Psoas muscle (tissue), 8 donors: ENCODE measurements around the gene NLRP5. TPM values are rescaled to one million over a fixed set of nuclear protein-coding genes. Genes with fewer than 3 reads are reported as not detected.

Experiments used
- ATAC-seq, 4 donors: fragments of 200-7000 bp; cut with Tn5 transposase; one replicate each; pipeline ENCODE4 v1.9.1; 2020; ENCODE audit warnings: moderate library complexity in 3 of 4, mild to moderate bottlenecking in 2 of 4
- DNase-seq, 2 donors: peaks; one replicate each; pipeline ENCODE4 v3.0.0-alpha.2; 2020
- H3K27ac ChIP-seq: fragments of 200-600 bp; one replicate; pipeline ENCODE4 v1.8.0; 2022
- H3K27me3 ChIP-seq, 3 donors: fragments of 200-600 bp in 1 of 3; one replicate each; pipeline versions ENCODE4 v1.6.1 to v1.8.0; 2013 to 2022; ENCODE audit warnings: low read length in 2 of 3, mild to moderate bottlenecking in 2 of 3, moderate library complexity in 1 of 3; ENCODE audit not compliant: insufficient read depth in 3 of 3
- H3K36me3 ChIP-seq, 2 donors: fragments of 200-600 bp in 1 of 2; one replicate each; pipeline versions ENCODE4 v1.6.1 to v1.8.0; 2013 to 2022; ENCODE audit warnings: low read depth in 1 of 2, mild to moderate bottlenecking in 1 of 2, moderate library complexity in 1 of 2; ENCODE audit not compliant: insufficient read depth in 1 of 2
- H3K4me1 ChIP-seq: fragments of 200-600 bp; one replicate; pipeline ENCODE4 v1.8.0; 2022
- H3K4me3 ChIP-seq: fragments of 200-600 bp; one replicate; pipeline ENCODE4 v1.8.0; 2022; ENCODE audit warnings: mild to moderate bottlenecking
- H3K9me3 ChIP-seq: fragments of 200-600 bp; one replicate; pipeline ENCODE4 v1.8.0; 2022
- CTCF ChIP-seq: fragments of 200-600 bp; IDR thresholded peaks from one replicate; pipeline ENCODE4 v1.8.0; 2022; ENCODE audit warnings: antibody characterized with exemption
- WGBS, 3 donors: extraction: QIAGEN DNeasy Blood & Tissue Kit; methylation state at CpG; one replicate each; pipeline versions ENCODE4 v1.1.6 to v1.1.7; 2013; 5-methylcytosine and 5-hydroxymethylcytosine counted together
- intact Hi-C, 2 donors: fragments of 100-400 bp; cut with DNase I; formaldehyde crosslinking; loops; one replicate each; pipeline versions ENCODE4 v1.11.0 to v1.14.2; 2022
- polyA plus RNA-seq, 3 donors: library from polyadenylated mRNA; stranded (reverse); fragments of 200-250 nt; gene quantifications; one replicate each; pipeline ENCODE4 v1.2.3, GENCODE V29; 2013
- total RNA-seq, 4 donors: library from RNA; stranded (reverse); fragmentation: NEBNext Ultra II Directional in 2 of 4; extraction: Animal tissue kit (Norgen Biotek cat#: 25700) in 2 of 4; gene quantifications; one replicate each; pipeline versions ENCODE4 v1.2.1 to v1.2.4, GENCODE V29; 2021 to 2023
- donor health status: healthy with polysubstance abuse.
- donor health status: DM: no; HTN: no; CAD: no; lungs with moderate emphysema.
- donor health status: Bipolar disorder and iron deficiency.
- donor health status: healthy.
- donor health status: DM: yes; HTN: yes; CAD: no.
- donor health status: DM: no; HTN: no; CAD: no.
- donor health status: DM: no; HTN: no; CAD: no.
- donor health status: DM: yes; HTN: yes; CAD: no.

Gene NLRP5
- total and polyA plus RNA-seq, 7 donors, result not detected

DNA sequence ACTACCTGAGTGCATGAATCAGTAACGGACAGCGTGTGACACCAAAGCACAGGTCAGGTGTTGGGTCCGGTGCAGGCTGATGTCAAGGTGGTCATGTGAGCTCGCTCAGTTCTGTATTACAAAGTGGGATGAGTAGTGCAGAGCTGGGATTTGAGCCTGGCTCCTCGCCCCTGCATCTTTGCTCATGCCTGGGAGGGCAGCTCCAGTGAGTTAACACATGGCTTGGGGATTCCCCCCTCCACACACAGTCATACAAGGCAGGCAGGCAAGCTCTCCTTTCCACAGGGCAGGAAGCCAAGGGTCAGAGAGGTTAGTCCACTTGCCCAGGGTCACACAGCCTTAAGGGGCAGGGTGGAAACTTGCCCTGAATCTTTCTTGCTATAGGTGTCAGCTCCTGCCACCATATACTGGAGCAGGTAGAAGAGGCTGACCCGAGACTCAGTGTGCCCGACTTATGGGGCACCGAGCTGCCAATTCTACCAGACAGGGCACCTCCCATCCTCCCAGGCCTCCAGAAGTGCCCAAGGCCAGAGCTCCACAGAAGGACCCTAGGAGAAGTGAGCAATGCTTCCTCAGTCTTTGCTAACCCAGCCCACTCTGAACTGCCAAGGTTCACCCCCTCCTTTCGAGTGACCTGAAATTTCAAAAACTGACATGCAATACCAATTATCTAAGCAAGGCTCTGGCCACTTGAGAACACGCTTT is 99.1 kb downstream of the NLRP5 start:
- no peak overlapping the region for H3K4me3 ChIP-seq
- peaks cover 5% of the 10 kb centered on the region for H3K4me1 ChIP-seq
- TF ChIP-seq CTCF, result no peak
- no peaks in the 10 kb centered on the region for H3K9me3 ChIP-seq
- DNase-seq (no peak), ATAC-seq (peak in 3 of 4 donors; percentile 21 to 41 (median 21))
- peaks cover 0 to 6% of the 10 kb centered on the region in 2 donors for H3K36me3 ChIP-seq
- intact Hi-C loops, result no loop called here
- WGBS, 3 donors, result 84 to 91% (median 88%) methylated on average over 10 of the region's 10 CpGs
- no peaks in the 10 kb centered on the region for H3K27me3 ChIP-seq
- no peak overlapping the region for H3K27ac ChIP-seq

DNA sequence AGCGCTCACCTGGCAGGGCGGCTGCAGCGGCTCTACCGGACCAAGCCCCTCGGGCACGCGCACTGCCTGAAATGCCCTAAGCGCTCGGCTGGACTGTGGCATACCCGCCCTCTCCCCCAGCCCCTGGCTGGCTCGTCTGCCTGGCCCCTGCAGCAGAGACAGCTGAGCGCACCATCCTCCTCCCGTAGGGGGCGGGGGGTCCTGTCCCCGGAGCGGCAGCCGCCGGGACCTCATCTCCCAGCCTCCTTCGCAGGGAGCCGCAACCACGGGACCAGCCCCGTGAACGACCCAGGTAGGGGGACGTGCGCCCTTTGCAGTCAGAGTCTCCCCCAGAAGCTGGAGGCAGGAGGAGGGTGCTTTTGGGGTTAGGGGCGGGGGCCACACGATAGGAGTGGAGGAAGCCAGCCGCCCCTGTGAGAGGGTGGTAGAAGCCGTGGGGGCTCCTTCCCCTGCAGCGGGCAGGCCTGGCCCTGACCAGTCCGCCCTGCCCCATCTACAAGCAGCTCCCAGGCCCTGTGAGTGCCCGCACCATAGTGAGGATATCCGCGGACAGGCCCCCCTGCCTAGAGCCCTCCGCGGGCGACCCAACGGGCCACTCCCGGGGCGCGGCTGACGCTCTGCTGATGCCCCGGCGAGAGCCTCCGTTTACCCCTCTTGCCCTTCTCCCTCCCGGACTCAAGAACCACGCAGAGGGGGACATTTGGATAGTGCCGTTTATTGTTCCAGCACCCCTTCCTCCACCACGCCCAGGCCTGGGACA is 100.3 kb downstream of the NLRP5 start:
- Histone ChIP-seq H3K36me3 (peaks cover 0 to 6% of the 10 kb centered on the region in 2 donors), H3K27ac (no peak overlapping the region), H3K4me1 (no peaks in the 10 kb centered on the region), H3K27me3 (no peaks in the 10 kb centered on the region), H3K4me3 (no peak overlapping the region), H3K9me3 (no peaks in the 10 kb centered on the region)
- 71 to 75% (median 72%) methylated on average over 48 to 49 of the region's 49 CpGs for WGBS, 3 donors
- ATAC-seq (no peak), DNase-seq (no peak)
- intact Hi-C loops, result no loop called here
- no peak for TF ChIP-seq CTCF

- no peaks in the 10 kb centered on the region for H3K27me3 ChIP-seq
- H3K4me1 ChIP-seq, result no peaks in the 10 kb centered on the region
- DNase-seq (no peak), ATAC-seq (no peak)
- H3K4me3 ChIP-seq, result no peak overlapping the region
- no peak for TF ChIP-seq CTCF
- no peak overlapping the region for H3K27ac ChIP-seq
- H3K36me3 ChIP-seq, result peaks cover 0 to 6% of the 10 kb centered on the region in 2 donors
- no peaks in the 10 kb centered on the region for H3K9me3 ChIP-seq
- 81 to 86% (median 85%) methylated on average over 55 to 104 of the region's 104 CpGs for WGBS, 3 donors
- intact Hi-C loops, result no loop called here
Observed at GRCh38 chr19:56087647-56088496, 101.3 kb downstream of the NLRP5 start.

DNA sequence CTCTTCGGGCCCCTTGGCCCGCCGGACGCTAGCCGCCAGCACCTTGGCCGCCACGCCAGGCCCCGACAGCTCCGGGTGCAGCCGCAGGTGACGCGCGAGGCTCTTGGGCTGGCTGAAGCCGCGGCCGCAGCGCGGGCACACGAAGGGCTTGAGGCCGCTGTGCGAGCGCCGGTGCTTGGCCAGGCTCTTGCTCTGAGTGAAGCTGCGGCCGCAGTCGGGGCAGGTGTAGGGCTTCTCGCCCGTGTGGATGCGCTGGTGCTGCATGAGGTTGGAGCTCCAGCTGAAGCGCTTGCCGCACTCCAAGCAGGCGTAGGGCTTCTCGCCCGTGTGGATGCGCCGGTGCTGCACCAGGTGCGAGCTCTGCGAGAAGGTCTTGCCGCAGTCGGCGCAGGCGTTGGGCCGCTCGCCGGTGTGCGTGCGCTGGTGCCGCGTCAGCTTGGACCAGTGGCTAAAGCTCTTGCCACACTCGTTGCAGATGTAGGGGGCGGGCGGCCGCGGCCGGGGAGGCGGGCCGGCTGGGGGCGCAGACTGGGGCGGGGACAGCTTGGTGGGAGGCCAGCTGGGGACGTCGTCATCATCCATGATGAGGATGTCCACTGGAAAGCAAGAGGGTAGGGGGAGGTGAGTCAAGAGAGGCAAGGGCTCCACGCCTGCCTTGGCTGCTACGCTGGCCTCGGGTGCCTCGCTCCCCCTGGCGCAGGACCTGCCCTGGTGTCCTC is 102.1 kb downstream of the NLRP5 start:
- Histone ChIP-seq H3K27me3 (no peaks in the 10 kb centered on the region), H3K27ac (no peak overlapping the region), H3K36me3 (peaks cover 0 to 6% of the 10 kb centered on the region in 2 donors), H3K9me3 (no peaks in the 10 kb centered on the region), H3K4me3 (no peak overlapping the region), H3K4me1 (no peaks in the 10 kb centered on the region)
- TF ChIP-seq CTCF, result no peak
- no peak for ATAC-seq
- intact Hi-C loops, result no loop called here
- DNase-seq, result no peak
- 94 to 95% (median 95%) methylated on average over 65 to 66 of the region's 66 CpGs for WGBS, 3 donors
